TTC549 (cell line): Measurements from ENCODE around the gene CCL19.

Experiments
- FAIRE-seq: peaks from 2 replicates; lab custom pipeline; 2012; peaks lifted over from hg19 to GRCh38; lab: Jason Lieb, UNC

Gene CCL19

DNA sequence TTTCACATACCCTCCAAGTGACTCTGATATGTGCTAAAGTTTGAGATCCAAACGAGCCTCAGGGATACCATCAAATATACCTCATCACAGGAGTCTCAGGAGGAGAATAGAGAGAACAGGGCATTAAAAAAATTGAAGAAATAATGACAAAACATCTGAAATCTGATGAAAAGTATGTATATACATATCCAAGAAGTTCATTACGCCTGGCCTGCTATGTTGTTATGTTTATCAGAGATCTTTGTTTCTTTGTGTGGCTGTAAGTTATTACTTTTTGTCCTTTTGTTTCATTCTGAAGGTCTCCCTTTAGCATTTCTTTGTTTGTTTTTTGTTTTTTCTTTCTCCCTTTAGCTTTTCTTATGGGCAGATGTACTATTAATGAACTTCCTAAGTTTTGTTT, 2.5 kb upstream of the CCL19 start:
- no peak for FAIRE-seq

DNA sequence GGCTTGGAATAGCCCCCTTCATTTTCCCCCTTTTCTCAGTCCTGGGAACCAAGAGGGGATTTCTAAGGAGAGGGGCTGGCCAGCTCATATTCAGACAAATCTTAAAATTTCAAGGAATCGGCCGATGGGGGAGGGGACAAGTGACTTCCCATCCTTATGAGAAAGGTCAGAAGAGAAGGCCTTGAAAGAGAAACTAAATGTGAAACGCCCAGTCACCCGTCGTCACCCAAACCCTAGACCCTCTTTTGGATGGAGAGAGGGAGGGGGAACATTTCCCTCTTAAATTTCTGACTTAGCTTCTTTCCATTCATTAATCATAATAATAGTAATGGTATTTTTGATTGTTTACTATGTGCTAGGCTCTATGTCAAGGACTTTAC, 850 bp upstream of the CCL19 start:
- FAIRE-seq = no peak

DNA sequence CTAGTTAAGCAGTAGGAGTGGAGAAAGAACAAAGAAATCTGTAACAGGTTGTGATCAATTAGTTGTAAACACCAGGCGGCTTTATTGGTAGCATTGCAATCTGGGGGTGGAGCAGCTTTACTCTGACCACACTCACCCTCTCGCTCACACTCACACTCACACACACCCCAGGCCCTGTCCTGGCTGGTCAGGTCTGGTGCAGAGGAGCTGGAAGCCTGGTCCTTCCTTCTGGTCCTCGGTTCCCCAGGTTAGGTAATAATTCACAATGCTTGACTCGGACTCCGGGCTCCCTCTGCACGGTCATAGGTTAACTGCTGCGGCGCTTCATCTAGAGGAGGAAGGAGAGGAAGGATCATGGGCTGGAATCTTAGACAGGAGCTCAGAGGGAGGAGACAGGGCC, 1.6 kb downstream of the CCL19 start:
- FAIRE-seq = no peak

DNA sequence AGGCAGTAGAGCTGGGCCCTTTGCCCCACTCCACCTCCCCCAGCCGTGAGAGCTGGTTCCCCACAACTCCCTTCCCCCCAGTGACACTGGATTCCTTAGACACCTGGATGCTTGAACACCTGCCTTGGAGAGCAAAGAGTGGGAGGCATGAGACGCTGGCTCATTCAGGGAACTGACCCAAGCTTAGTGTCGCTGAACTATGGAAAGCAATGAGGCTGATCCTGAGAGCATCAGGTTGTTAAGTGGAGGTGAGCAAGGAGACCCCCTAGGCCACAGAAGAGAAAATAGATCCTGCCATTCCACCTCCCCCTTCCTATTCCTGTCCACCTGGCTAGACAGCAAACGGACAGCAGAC, 2.0 kb downstream of the CCL19 start:
- FAIRE-seq = no peak

DNA sequence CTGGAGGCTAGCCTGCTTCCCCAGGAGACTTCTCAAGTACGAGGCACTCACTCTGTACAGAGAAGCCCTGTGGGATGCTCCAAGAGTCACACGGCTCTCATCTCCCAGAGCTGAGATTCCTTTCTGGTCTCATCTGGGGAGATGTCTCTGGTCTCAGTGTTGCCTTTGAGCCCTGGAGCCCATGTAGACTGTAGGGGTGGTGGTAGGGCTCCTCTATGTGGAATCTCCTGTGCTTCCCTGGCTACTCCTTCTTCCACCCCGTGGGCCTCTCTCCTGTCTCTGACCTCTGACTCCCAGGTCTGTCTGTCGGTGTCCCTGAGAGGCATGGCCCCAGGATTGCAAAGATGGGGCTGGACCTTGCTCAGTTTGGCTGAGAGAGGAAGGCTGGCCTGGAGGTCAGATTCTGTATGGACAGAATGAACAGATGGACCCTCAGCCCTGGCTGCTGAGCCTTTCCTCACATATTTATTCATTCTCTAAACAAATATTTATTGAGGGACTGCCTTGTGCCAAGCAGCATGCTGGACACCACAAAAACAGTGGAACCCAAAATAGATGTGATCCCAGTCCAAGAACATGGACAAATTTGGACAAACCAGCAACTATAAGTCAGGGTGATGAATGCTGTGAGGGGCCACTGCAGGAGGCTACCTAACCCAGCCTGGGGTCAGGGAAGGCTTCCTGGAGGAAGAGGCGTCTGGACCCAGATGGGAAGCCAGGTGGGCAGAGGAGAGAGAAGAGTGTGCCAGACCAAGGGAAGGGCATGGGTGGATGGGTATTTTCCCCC, 2.6 kb downstream of the CCL19 start:
- no peak for FAIRE-seq

DNA sequence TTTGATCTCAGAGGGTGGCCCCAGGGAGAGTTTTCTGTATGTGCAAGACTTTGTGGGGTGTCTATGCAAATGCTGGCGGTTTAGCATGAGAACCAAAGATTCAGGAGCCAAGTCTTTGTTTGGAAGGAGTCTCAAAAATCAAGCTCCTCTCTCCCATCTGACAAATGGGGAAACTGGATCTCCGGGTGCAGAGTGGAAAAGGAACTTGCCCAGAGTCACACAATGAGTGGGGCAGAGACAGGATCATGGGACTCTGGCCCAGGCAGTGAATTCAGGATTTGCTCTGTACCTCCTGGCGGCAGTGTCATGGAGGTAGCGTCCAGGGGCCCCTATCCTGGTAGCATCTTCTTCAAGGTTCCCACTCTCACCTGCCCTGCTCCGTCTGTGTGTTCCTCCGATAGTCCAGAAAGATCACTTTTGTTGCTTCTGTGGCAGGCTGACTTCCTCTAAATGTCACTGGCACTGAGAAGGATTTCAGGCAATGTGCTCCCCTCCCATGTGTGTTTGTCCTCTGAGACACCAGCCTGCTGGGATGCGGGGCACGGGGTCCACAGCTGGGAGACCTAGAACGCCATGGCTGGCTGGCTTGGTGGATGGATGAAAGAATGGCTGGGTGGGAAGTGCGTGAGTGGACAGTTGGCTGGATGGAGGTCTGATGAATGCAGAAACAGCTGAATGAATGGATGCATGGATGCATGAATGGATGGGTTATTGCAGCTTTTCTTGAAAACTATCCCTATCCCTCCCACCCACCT, 3.6 kb downstream of the CCL19 start:
- FAIRE-seq = no peak

DNA sequence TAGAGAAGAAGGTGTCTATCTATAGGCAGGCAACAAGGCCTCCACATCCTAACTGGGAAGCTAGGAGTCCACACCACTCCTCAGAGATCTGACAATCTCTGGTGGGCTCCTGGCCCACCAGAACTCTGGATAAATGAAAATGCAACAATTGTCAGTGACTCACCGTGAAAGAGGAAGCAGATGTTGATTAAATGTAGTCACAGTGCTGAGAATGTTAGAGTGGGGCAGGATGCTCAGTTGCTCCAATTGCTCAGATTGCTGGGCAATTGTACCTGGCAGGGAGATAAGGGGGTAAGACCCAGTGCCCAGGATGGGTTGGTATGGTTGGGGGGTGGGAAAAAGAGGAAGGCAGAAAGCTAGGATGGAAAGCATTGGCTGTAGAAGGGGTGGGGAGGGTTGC, 4.3 kb downstream of the CCL19 start:
- no peak for FAIRE-seq

DNA sequence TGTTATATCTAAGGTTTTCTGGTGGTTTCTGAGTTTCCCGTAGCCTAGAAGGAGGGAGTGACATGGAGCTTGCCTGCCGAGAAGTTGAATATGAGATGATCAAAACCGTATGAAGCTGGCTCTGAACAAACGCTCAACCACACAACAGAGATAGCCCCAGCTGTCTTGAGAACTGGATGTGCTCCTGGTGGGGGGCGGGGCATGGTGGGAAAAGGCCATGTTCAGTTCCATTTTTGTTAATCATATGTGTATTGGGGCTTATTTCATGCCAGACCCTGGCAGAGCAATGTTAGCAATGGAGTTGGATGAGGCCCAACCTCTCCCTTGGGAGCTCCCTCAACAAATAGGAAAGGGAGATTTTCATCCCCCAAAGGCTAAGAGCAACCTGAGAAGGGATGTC, 4.8 kb downstream of the CCL19 start:
- FAIRE-seq = no peak

DNA sequence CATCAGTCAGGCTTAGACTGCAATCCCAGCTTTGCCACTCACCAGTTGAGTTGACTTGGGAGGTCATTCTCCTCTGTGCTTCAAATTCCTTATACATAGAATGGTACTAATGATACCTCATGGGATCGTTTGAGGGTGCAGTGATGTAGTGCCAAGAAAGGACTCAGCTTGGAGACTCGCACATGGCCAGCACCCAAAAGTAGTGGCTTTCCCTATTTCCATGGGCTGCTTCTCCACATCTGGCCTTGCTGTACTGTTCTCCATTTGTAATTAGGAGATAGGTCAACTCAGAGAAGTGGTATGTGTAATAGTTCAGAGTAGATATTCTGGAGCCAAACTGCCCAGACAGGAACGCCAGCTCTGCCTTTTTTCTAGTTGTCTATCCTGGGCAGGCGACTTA, 5.5 kb downstream of the CCL19 start:
- no peak for FAIRE-seq

DNA sequence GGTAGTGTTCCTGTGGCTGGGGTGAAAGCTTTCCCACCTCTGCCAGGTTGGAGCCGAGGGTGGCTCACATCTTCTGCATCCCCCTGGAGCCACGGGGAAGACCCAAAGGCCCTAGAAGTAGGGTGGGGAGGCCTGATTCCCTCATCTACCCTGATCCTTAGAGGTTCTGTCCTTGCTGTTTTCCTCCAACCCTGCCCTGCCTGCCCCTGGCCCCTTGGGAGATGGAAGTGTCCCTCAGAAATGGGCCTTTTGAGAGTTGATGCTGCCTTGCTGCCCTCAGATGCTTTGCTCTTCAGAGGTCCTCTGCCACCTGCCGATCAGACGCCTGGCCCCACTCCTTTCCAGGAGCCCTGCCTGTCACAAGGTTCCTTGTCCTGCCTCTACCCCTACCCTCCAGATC, 6.3 kb downstream of the CCL19 start:
- FAIRE-seq = no peak

DNA sequence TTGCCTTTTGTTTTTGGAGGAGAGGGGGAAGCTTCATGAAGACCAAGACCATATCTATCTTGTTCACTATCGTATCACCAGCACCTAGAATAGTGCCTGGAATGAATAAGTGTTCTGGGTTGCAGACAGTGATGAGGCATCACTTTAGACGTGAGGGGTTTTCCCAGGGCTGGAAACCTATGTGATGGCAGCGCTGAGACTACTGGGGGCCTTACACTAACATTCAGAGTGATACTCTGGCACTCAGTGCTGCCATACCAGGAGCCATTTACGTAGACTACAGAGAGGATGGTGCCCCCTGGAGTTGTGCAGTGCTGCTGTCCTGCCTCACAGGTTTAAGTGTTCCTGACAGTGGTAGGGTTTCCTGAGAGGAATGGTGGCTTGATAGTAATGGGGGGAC, 6.9 kb downstream of the CCL19 start:
- no peak for FAIRE-seq

DNA sequence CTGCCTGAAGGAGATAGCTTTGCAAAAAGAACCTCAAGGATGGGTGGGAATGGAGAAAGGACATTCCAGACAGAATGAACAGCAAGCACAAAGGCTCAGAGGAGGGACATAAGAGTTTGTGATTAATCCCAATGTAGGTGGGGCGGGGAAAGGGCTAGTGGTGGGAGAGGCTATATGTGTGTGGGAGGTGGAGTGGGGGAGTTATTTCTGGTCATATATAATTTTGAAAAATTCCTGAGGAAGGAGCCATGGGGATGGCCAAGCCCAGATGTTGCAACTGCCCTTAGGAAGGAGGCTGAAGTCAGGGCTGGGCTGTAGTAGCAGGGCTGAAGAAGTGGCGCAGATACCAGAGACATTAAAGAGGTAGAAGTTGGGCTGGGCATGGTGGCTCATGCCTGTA, 15.2 kb downstream of the CCL19 start:
- no peak for FAIRE-seq

DNA sequence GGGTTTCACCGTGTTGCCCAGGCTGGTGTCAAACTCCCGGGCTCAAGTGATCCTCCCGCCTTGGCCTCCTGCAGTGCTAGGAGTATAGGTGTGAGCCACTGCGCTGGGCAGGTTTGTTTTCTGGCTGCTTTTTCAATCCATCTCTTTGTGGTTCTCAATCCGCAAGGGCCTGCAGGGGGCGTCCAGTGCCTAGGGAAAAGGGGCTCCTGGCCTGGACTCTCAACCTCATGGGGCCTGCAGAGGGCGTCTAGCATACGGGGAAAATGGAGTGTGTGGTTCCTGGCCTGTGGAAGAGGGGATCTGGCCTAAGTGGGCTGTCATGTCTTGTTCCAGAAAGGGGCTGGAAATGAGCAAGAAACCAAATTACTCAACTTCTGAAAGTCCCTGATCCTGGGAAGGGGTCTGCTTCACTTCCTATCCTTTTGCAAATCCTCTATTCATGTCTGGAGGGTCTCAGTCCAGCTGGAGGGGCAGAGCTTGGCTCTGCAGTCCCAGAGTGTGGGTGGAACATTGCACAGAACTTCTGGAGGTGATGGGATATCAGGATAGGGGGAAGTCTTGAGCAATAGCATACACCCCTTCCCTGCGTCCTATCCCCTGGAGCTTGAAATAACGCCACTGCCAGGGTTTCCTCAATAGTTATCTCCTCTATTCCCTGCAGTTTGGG, 15.9 kb downstream of the CCL19 start:
- FAIRE-seq = no peak

DNA sequence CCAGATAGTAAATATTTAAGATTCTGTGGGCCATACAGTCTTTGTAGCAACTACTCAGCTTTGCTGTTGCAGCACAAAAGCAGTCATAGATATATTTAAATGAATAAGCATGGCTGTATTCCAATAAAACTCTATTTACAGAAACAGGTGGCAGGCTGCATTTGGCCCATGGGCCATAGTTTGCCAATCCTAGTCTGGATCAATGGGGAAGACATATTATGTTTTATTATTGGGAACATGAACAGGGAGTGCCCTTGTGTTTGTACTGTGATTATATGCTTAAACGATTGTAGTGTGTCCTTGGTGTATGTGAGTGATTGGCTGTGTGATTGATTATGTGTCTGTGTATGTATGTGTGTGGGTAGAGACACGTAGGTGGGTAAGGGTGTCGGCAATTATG, 16.6 kb downstream of the CCL19 start:
- FAIRE-seq = no peak

DNA sequence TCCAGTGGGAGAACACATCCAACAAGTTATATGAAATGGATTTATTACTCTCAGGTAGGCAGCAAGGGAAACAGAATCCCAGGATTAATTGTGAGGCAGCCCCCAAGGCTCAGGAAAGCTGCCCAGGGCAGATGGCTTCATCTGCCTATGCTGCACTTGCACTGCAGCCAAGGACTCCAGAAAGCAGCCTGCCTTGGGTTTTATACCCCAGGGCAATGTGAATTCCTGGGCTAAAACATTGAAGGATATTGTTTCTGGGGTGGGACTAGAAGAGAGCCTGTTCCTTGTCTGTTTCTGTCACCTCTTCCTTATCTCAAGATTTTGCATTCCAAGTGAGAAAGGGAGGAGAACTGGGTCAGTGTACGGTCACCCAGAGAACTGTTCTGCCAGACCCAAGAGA, 19.8 kb downstream of the CCL19 start:
- no peak for FAIRE-seq

DNA sequence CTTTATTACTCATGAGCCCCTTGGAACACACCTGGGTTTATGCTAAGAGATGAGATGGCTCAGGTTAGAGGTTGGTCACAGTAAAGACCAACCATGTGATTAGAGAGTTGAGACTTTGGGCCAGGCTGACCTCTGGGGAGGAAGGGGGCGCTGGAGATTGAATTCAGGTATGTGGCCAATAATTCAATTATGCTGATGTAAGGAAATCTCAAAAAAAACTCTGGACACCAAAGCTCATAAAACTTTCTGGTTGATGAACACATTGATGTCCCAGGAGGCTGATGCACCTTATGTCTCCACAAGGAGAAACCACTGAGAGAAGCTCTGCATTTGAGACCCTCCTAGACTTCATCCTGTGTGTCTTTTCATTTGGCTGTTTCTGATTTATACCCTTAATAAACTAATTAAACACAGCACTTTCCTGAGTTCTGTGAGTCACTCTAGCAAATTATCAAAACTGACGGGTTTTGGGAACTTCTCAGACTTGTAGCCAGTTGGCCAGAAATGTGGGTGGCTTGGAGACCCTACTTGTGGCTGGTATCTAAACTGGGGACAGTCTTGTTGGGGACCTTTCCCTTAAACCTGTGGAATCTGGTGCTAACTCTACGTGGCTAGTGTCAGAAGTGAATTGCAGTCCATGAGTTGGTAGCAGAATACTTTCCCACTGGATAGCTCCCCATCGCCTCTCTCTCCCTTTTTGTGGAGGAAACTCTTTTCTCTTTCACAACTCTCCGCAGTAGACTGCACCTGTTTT, 21.1 kb downstream of the CCL19 start:
- FAIRE-seq = no peak

DNA sequence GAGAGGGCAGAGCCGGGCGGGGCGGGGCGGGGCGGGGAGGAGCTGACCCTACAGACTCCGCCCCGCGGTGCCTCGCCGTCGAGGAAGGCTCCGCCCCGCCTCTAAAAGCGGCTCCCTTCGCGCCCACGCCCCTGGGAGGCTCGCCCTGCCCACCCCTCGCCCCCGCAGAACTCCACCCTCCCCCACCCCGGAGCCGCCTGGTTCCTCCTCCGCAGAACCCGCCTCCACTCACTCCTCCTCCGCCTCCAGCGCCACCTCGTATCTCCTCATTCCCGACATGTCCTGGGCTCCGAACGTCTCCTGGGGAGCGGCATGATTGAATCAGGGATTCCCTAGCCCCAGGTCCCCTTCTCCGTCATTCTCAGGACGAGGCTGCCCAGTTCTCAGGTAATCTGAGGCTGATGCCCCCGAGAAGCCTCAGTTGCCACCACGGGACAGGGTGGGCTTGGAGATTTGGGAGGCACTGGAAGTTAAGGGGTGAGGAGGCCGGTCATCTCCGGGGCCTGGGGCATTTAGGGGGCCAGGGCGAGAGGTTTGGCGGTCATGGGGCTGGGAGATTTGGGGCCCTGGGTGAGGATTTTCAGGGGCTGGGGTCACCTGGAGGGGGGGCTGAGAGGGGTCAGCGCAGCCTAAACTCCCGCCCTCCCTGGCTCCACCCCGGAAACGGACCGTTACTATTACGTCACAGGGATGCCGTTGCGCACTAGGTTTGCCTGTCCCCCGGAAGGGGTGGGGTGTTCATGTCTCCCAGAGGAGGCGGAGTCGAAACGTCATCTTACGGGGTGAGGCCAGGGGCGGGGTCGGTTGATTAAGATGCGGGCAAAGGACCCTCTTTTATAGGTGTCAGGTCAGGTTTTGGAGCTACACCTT, 25.5 kb downstream of the CCL19 start:
- no peak for FAIRE-seq

DNA sequence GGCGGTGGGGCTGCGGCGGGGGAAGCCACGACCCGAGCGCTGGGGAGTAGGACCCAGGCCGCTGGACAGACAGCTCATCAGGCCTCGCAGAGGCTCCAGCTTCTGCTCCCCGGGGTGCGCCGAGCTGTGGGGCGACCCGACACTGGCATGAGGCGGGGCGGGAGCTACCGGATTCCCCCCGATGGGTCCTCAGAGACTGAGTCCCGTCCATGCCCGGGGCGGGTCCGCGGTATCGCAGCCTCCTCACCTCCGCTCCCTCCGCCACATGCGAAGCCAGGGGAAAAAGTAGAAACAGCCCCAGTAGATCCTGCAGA, 26.1 kb downstream of the CCL19 start:
- FAIRE-seq = no peak

DNA sequence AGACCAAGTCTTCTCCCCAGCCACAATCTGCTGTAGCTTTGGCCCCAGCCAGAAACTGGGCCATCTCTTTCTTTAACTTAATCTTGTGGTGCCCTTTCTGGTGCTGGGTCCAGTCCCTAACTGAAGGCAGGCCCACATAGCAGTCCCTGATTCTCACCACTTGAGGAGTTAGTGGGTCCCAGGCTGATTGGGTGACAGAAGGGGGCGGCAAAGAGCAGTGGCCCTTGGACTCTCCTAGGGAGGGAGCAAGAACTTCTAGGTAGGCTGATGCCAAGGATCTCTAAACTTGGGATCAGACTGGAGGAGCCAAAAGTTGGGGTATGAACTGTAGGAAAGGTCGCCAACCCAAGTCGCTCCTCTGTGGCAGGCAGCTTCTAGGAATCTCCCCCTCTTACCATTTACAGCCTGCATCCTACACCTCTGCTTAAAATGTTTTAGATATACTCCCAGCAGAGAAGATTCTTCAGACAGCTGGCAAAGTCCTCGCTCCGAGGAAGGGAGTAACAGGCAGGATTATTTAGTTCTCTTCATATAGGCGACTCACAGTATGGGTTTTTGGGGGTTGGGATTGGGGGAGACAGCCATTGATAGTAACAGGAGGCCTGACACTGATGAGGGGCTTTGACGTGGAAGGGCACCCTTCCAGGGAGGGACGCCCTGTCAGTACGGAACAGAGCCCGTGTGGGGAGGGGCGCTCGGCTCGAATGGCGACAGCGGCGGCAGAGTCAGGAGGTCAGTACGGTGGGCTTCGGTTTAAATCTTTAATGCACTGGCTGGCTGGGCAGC, 26.6 kb downstream of the CCL19 start:
- no peak for FAIRE-seq

DNA sequence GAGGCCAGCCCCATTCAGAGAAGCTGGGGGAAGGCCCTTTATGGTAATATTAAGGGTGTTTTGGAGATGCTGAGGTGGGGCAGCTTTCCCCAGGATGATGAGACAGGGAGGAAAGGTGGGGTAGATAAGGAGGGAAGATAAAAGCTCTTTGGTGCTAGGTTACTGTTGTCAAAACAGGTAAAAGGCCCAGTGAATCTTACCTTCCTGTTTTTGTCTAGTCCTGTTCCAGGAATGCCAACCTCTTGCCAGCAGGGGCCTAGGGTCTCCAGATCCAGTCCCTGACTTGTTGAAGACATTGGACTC, 27.8 kb downstream of the CCL19 start:
- no peak for FAIRE-seq

DNA sequence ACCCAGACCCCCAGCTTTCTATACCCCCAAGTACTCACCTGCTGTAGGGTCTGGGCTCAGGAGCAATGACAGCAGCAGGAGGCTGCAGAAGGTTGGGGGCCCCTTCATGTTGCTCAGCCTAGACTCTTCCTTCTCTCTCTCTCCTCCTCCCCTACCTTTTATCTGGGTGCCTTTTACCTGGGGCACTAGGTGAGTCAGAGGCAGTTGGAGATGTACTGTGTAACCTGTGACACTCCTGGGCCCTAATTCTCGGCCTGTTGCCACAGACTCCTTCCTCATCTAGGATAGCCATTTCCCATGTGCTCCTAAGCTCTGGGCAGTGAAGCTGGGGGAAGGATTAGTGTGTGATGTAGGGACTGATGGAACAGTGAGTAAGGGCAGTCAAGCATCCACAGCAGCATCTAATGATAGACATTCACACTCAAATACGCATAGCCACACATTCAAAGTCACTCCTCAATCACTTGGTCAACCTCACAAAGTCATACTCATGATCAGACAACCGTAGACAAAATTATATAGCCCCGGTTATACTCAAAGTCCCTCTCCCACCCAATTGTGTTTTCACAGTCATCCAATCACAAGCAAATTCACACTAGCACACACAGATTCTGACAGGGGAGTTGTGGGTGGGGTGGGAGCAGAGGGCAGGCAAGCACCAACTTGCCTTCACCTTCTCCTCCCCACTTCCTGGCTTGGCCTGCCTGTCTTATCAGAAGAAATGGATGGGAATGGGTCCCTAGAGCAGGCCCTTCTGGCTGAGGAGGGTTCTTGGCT, 28.4 kb downstream of the CCL19 start, which contains the start of gene CCL27:
TSS of gene CCL27 (minus strand) at position 132 of the 777 bp plus-strand sequence. CDS start at position 108, 24 bp downstream.
- no peak for FAIRE-seq
